Measurements from ENCODE around the gene SPEG.

DNA sequence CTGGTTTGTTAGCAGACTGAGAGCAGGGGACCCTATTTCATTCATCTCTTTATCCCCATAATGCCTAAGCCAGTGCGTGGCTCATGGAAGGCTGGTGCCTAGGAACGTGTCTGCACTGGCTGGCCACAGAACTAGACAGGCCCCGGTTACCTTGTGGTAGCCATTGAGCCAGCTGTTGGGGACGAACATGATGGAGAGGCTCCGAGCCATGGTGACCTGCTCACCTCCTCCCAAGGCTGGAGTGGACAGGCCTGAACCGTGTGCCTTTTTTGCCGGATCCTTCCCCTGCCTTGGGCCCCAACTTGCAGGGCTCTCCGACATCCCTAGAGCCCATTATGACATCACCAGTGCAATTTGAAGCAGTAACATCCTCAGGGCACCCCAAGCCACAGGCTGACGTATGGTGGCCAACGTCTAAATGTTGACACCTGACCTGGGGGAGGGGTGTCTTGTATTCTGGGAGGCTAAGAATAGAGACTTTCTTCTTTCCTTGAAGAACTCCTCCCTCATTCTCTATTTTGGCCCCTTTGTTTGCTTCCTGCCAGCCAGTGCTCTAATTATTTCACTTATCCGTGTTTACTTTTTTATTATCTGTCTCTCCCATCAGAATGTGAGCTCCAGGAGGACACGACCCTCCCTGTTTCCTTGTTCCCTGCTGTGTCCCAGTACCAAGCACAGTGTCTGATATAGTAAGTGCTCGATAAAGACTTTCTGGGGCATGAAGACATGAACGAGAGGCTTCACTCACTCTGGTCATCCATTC, 34.7 kb upstream of the SPEG start:
- TF ChIP-seq, protein P1, sequence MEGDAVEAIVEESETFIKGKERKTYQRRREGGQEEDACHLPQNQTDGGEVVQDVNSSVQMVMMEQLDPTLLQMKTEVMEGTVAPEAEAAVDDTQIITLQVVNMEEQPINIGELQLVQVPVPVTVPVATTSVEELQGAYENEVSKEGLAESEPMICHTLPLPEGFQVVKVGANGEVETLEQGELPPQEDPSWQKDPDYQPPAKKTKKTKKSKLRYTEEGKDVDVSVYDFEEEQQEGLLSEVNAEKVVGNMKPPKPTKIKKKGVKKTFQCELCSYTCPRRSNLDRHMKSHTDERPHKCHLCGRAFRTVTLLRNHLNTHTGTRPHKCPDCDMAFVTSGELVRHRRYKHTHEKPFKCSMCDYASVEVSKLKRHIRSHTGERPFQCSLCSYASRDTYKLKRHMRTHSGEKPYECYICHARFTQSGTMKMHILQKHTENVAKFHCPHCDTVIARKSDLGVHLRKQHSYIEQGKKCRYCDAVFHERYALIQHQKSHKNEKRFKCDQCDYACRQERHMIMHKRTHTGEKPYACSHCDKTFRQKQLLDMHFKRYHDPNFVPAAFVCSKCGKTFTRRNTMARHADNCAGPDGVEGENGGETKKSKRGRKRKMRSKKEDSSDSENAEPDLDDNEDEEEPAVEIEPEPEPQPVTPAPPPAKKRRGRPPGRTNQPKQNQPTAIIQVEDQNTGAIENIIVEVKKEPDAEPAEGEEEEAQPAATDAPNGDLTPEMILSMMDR (IDR thresholded peaks at IDR 0.05), result no peak
- no peak for TF ChIP-seq POLR2AphosphoS5 (IDR thresholded peaks at IDR 0.05)
- no peak for TF ChIP-seq EP300 (IDR thresholded peaks at IDR 0.05)

All from upper lobe of left lung (tissue), 4 donors.